Choroid plexus epithelial cell (primary cell): ENCODE data around the gene GALK2.
A peak's percentile ranks its signal among the peaks of the same experiment; 100 is the strongest.

ENCODE experiments used
- DNase-seq: peaks from one replicate; pipeline ENCODE4 v3.0.0-alpha.2; 2010; ENCODE audit warnings: low read depth
- H3K4me3 ChIP-seq: 2 replicates; pipeline ENCODE4 v1.5.1; 2011; ENCODE audit warnings: low read depth, mild to moderate bottlenecking, control low read depth, low read length, moderate library complexity
- TF ChIP-seq, protein P1 (sequence below): conservative IDR thresholded peaks from 2 replicates; pipeline ENCODE4 v1.5.1; 2011; ENCODE audit warnings: low read depth, mild to moderate bottlenecking, control low read depth, inconsistent platforms, low read length, moderate library complexity

Gene GALK2

DNA sequence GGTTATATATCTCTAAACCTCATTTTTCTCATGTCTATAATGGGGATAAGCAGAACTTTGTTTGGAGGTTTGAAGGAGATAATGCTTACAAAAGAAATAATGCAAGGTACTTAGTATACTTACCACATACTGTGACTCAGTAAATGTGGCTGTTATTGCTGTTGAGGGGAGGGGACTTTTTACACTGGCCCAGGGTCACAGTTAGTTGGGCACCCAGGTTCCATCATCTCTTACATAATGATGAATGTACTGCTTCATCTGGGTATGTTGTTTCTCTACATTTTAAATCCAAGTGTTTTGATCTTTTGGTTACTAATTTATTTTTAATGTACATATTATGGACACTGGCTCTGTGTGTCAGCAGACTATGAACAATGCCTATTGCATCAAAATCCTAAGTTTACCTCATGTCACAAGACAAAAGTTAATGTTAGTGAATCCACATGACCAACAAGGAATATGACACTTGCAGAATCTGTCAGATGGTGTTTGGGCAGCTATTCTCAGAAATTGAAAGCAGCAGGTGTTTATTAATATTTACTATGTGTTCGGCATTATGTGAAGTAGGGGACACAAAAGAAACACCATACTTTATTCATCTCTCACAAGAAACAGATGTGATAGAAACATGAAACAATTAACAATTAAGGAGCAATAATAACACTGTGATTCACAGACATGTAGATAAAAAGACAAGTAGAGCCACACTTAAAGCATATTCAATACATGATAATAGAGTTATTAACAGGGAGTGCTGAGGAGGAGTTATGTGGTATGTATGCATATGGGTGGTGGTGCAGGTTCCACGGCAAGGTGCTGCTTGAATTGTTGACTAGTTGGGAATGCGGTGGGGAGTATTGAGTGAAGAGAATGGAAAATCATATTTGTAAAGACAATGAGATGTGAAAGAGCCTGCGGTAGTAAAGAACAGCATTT lies 109.7 kb downstream of the GALK2 start:
- TF ChIP-seq, protein P1, sequence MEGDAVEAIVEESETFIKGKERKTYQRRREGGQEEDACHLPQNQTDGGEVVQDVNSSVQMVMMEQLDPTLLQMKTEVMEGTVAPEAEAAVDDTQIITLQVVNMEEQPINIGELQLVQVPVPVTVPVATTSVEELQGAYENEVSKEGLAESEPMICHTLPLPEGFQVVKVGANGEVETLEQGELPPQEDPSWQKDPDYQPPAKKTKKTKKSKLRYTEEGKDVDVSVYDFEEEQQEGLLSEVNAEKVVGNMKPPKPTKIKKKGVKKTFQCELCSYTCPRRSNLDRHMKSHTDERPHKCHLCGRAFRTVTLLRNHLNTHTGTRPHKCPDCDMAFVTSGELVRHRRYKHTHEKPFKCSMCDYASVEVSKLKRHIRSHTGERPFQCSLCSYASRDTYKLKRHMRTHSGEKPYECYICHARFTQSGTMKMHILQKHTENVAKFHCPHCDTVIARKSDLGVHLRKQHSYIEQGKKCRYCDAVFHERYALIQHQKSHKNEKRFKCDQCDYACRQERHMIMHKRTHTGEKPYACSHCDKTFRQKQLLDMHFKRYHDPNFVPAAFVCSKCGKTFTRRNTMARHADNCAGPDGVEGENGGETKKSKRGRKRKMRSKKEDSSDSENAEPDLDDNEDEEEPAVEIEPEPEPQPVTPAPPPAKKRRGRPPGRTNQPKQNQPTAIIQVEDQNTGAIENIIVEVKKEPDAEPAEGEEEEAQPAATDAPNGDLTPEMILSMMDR: no peak
- no peak overlapping the region for H3K4me3 ChIP-seq
- DNase-seq: peak; percentile 22

DNA sequence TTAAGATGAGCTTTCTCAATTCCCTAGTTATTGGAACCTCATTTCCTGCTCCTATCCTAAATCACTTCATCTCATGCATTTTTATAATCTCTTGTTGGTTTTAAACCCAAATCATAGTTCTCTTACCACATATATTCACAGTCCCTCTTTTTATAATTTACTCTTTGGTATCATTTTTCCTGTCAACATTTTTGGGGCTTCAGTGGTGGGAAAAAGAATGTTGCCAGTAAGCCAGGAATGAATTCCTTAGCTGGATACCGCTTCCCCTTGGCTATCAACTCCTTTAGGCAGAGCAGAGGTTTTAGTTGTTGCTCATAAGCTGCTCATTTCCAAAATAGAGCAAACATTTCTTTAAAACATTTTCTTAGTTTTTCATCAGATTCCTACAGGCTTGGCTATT lies 112.3 kb downstream of the GALK2 start:
- TF ChIP-seq, protein P1: no peak
- peak; percentile 83 for DNase-seq
- H3K4me3 ChIP-seq: no peak overlapping the region

DNA sequence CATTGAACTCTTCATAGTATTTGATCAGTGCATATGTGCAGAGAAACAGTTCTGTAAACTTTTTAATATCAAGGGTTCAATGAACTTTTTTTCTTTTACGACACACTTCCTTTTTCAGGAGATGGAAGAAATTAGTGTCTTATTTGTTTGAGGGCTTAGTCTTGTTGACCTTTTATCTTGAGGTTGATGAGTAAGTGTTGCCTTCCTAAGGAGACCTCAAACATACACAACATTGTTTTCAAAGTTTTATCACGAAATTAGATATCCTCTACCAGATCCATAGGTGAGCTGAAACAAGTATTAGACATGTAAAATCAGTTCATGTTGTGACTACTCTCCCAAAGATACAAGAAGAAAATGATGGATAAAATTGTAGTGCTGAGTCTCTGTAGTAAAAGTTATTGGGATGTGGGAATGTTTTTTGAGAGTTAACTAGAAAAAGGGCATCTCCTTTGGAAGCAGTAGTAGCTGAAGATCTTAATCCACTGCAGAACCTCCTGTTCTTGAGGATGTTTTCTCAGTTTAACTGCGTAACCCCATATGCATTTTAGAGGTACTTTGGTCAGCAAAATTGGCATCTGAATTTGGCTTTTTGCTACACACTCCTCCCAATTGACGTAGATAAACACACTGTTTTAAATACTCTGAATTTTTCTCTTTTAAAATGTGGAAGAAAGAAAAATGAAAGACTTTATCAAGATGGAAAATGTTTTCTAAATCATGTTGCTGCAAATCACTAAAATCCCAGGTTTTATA lies 116.8 kb downstream of the GALK2 start:
- no peak overlapping the region for H3K4me3 ChIP-seq
- TF ChIP-seq, protein P1: no peak
- peak; percentile 23 for DNase-seq

DNA sequence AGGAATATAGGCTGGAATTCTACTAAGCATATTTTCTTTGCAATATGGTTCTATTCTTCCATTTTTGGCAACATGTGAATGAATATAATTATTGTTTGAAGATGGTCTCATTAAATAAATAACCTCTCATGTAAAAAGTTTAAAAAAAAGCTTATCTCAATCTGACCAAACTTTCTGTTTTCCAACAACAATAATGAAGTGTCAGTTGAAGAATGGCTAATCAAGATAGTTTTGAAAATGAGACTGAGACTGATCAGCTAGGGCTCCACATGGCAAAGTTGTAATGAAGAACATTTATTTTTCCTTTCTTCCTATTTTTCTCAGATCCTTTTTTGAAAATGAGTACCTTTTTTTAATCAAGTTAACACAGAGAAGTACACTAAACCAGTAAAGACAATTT lies 117.4 kb downstream of the GALK2 start:
- TF ChIP-seq, protein P1: no peak
- no peak overlapping the region for H3K4me3 ChIP-seq
- no peak for DNase-seq

DNA sequence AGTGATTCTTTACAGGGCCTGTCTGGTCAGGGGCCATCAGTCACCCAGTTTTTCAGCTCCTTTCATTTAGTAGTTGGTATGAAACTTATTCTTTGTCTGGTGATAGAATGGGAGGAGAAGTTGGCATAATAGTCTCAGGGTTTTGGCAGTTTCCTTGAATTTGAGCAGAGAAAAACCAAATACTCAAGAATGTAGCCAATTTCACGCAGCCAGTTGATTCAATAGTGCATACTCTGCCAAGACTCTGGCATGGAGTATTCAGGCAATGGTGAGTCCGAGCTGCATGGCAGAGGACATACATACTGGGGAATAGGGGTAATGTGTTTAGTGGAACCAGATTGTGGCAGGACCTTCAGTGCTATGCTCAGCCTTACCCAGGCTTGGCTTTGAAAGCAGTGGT lies 118.3 kb downstream of the GALK2 start:
- H3K4me3 ChIP-seq: no peak overlapping the region
- DNase-seq: no peak
- TF ChIP-seq, protein P1: no peak

DNA sequence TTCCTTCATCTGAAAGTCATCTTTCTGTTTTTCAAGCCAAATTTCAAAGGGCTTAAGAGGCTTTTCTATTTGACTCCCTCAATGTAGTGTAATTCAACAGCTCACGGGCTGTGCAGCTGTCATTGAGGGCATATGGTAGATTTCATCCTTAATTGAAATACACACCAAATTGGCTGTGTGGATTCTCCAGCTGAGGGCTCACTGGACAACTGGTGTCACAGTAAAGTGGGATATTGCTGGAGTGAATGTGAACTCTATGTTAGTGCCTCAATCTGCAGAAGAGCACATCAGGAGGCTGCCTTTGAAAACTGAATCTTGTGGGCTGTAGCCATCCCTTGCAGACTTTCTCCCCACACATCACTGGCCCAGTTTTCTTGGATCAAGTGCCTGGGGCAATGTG lies 120.1 kb downstream of the GALK2 start:
- no peak overlapping the region for H3K4me3 ChIP-seq
- TF ChIP-seq, protein P1: no peak
- no peak for DNase-seq
